Measurements from ENCODE around the gene GRAMD1A. TPM values are rescaled to one million over a fixed set of nuclear protein-coding genes. Genes with fewer than 3 reads are reported as not detected.
"Not testable (repeated sequence)": the region's sequence is repeated elsewhere in the genome, so short reads cannot be mapped to it uniquely, and the experiment has no call there.

Gene GRAMD1A
- total RNA-seq, 1 donor, result 23.3 TPM

DNA sequence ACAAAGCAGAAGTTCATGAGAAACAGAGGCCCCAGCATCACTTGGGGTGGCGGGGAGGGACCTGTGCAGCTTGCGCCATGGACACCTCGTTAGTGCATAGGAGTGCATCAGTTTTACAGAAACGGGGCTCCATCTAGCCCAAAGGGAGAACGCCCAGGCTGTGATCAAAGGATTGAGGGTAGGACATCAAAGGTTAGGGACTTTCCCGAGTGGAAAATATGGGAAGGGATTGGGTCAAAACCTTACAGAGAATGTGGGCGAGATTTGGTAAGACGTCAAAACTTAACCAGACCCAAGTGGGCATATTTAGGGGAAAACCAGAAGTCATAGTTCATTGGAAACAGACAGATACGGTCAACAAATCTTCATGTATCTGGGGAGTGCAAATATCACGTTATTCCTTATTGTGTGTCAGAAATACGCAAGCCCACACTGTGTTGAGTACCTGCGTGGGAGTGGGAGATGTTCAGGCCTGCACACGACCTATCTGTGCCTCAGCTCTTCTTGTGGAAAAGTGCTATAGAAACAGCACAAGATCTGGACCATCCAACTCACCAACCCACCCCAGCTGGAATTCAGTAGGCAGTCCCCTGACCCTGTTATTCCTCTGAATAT, 9.4 kb upstream of the GRAMD1A start:
- H3K4me3 ChIP-seq (ENCODE audit: low read depth, low read length), result no peak overlapping the region
- no peak for DNase-seq (ENCODE audit: low read depth)
- TF ChIP-seq, protein P1, sequence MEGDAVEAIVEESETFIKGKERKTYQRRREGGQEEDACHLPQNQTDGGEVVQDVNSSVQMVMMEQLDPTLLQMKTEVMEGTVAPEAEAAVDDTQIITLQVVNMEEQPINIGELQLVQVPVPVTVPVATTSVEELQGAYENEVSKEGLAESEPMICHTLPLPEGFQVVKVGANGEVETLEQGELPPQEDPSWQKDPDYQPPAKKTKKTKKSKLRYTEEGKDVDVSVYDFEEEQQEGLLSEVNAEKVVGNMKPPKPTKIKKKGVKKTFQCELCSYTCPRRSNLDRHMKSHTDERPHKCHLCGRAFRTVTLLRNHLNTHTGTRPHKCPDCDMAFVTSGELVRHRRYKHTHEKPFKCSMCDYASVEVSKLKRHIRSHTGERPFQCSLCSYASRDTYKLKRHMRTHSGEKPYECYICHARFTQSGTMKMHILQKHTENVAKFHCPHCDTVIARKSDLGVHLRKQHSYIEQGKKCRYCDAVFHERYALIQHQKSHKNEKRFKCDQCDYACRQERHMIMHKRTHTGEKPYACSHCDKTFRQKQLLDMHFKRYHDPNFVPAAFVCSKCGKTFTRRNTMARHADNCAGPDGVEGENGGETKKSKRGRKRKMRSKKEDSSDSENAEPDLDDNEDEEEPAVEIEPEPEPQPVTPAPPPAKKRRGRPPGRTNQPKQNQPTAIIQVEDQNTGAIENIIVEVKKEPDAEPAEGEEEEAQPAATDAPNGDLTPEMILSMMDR (IDR thresholded peaks at IDR 0.05; ENCODE audit: insufficient read depth, low read depth, low read length), result no peak

DNA sequence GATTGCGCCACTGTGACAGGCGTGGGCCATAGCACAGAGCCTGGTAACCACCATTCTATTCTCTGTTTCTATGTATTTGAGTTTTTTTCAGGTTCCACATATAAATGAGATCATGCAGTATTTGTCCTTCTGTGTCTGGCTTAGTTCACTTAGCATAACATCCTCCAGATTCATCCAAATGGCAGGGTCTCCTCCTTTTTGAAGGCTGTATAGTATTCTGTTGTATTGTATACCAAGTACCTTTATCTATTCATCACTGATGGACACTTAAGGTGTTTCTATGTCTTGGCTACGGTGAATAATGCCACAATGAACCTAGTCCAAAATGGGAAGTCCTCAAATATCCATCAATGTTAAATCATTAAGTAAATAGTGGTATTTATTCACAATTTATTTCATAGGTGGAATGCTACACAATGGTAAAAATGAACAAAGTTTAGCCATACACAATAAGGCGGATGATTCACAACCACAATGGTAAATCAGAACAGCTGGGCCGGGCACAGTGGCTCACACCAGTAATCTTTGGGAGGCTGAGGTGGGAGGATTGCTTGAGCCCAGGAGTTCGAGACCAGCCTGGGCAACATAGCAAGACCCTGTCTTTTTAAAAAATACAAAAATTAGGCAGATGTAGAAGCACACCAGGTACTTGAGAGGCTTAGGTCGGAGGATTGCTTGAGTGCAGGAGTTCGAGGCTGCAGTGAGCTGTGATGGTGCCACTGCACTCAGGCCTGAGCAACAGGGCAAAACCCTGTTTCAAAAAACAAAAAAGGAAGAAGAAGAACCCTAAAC, 8.4 kb upstream of the GRAMD1A start:
- TF ChIP-seq, protein P1 (IDR thresholded peaks at IDR 0.05; ENCODE audit: insufficient read depth, low read depth, low read length), result no peak
- DNase-seq (ENCODE audit: low read depth), result no peak
- no peak overlapping the region for H3K4me3 ChIP-seq (ENCODE audit: low read depth, low read length)

DNA sequence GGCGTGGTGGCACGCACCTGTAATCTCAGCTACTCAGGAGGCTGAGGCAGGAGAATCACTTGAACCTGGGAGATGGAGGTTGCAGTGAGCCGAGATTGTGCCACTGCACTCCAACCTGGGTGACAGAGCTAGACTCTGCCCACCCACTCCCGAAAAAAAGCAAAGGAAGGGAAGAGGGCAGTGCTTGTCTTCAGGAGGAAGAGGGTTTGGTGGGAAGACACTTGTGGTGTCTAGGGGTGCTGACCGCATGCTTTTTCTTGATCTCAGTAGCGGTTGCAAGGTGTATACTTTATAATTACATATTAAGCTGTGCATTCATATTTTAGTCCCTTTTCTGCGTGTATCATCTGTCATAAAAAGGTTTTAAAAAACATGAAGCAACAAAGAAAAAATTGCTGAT, 7.5 kb upstream of the GRAMD1A start:
- DNase-seq (ENCODE audit: low read depth); H3K4me3 ChIP-seq (ENCODE audit: low read depth, low read length): not testable (repeated sequence)

DNA sequence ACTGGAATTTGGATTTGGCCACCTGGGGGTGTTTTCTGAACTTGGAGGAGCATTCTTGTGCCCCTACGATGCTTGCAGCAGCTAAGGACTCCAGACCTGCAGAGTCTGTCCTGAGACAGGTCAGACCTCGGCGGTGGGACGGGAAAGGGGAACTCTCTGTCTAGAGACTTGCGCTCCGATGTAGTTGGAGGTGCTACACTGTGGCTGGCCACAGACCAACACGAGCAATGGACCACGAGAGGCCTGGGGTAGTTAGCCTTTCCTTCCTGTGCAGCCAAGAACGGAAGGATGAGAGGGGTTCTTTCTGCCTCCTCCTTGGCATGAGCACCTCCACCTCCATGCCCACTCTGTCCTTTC, 5.9 kb upstream of the GRAMD1A start:
- TF ChIP-seq, protein P1 (IDR thresholded peaks at IDR 0.05; ENCODE audit: insufficient read depth, low read depth, low read length), result no peak
- DNase-seq (ENCODE audit: low read depth), result no peak

DNA sequence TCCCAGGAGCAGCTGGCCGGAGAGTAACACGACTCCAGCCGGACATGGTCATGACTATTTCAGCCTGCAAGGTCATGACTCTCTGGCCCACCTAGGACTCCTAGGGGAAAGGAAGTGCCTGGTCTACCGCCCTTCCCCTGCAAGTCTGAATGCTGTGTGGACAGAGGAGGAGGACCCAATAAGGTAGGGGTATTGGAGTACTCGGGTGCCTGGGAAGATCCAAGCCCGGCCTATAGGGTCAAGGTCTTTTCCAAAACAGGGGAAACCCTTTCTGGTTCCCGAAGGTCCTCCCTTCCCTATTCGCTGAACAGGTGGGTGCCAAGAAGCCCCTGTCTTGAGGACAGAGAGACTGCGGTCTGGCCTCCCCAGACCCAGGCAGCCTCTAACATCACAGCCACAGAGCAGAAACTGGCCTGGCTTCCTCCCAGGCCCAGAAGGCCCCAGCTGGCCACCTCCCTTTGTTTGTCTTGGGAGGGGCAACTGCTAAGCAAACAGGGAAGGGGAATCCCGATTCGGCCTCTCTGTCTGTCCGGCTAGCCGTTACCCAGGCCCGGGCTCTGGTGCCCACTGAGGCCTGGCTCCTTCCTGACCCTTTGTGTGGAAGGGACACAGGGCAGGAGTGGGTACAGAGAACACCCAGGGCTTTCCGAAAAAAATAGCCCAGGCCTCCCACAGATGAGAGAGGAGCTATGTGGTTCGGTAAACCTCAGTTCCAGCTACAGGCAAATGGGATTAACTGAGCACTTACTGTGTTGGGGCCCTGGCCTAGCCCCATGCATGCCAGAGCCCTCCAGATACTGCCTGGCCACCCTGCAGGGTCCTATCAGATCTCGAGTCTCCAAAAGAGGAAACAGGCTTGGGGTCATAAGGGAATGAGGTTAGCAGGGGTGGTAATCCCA, 5.2 kb upstream of the GRAMD1A start:
- H3K4me3 ChIP-seq (ENCODE audit: low read depth, low read length), result no peak overlapping the region
- no peak for DNase-seq (ENCODE audit: low read depth)
- TF ChIP-seq, protein P1 (IDR thresholded peaks at IDR 0.05; ENCODE audit: insufficient read depth, low read depth, low read length), result no peak

More for the DNA sequence above, 5.9 kb upstream of the GRAMD1A start:
- no peak overlapping the region for H3K4me3 ChIP-seq (ENCODE audit: low read depth, low read length)

DNA sequence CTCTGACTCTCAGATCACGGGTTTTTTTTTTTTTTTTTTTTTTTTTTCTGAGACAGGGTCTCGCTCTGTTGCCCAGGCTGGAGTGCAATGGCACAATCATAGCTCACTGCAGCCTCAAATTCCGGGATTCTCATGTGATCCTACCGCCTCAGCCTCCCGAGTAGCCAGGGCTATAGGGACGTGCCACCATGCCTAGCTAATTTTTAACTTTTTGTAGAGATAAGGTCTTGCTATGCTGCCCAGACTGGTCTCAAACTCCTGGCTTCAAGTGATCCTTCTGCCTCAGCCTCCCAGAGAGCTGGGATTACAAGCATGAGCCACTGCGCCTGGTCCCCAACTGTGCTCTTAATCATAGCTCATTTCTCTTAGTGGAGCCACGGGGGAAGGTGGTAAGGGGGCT, 4.6 kb upstream of the GRAMD1A start:
- no peak for DNase-seq (ENCODE audit: low read depth)
- TF ChIP-seq, protein P1 (IDR thresholded peaks at IDR 0.05; ENCODE audit: insufficient read depth, low read depth, low read length), result no peak

DNA sequence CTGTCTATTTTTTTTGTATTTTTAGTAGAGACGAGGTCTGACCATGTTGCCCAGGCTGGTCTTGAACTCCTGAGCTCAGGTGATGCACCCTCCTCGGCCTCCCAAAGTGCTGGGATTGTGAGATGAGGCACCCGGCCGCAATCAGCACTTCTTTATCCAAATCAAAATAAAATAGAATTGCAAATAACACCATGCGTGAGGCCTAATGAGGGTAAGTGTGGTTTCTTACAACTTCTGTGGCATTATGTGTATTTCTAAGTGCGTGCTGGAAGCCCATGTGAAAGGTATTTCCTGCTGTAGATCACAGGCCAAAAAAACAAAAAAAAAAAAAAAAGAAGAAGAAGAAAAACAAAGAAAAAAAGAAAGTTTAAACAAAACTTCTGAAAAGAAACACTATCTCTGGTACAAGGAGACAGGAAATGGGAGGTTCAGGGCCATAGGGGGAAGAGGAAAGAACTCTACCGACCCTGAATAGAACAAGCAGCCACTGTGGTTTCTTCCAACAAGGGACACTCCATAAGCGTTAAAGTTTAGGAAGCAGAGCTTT, 3.0 kb upstream of the GRAMD1A start:
- no peak for DNase-seq (ENCODE audit: low read depth)
- H3K4me3 ChIP-seq (ENCODE audit: low read depth, low read length), result no peak overlapping the region
- TF ChIP-seq, protein P1 (IDR thresholded peaks at IDR 0.05; ENCODE audit: insufficient read depth, low read depth, low read length), result no peak

More for the DNA sequence above, 4.6 kb upstream of the GRAMD1A start:
- H3K4me3 ChIP-seq (ENCODE audit: low read depth, low read length), result no peak overlapping the region

DNA sequence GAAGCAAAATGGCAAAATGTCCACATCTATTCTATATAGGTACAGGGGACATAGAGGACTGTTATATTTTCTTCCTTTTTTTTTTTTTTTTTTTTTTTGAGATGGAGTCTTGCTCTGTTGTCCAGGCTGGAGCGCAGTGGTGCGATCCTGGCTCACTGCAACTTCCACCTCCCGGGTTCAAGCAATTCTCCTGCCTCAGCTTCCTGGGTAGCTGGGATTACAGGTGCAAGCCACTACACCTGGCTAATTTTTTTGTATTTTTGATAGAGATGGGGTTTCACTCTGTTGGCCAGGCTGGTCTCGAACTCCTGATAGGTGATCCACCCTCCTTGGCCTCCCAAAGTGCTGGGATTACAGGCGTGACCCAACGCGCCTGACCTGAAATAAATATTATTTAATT, 1.9 kb upstream of the GRAMD1A start:
- not testable (repeated sequence) for DNase-seq (ENCODE audit: low read depth); H3K4me3 ChIP-seq (ENCODE audit: low read depth, low read length)
